GM18505 (cell line): ENCODE data around the gene ODAD3.
"Not testable (repeated sequence)": the region's sequence is repeated elsewhere in the genome, so short reads cannot be mapped to it uniquely, and the experiment has no call there.

Experiments
- ATAC-seq: cut with Tn5 transposase; IDR thresholded peaks from one replicate; pipeline ENCODE4 v1.9.1; 2021; ENCODE audit not compliant: unreplicated experiment
- POLR2A ChIP-seq: IDR thresholded peaks from 4 replicates; pipeline ENCODE4 v1.6.1; 2011; ENCODE audit warnings: borderline replicate concordance; ENCODE audit not compliant: insufficient read depth, insufficient read length; ENCODE audit errors: extremely low read depth

Gene ODAD3

GRCh38 chr19:11435057-11435832 lies at the start of gene ODAD3, which contains the start of gene PRKCSH:
ODAD3 (minus strand) TSS chr19:11435121; CDS start chr19:11435016, 105 bp downstream.
PRKCSH (plus strand) TSS chr19:11435635; CDS start chr19:11436118, 483 bp downstream.
- ATAC-seq = peak; percentile 84
- peak; percentile 82 for TF ChIP-seq POLR2A

- no peak for ATAC-seq
- no peak for TF ChIP-seq POLR2A
Measured at GRCh38 chr19:11483366-11484111, 48.6 kb upstream of the ODAD3 start.

GRCh38 chr19:11482384-11483050 lies 47.6 kb upstream of the ODAD3 start:
- peak; percentile 32 for TF ChIP-seq POLR2A
- ATAC-seq = peak; percentile 60

GRCh38 chr19:11481534-11482383 lies 46.8 kb upstream of the ODAD3 start:
- no peak for TF ChIP-seq POLR2A
- ATAC-seq = peak; percentile 54

- TF ChIP-seq POLR2A = no peak
- no peak for ATAC-seq
Measured at GRCh38 chr19:11480715-11481533, 46.0 kb upstream of the ODAD3 start, which contains the start of gene ELAVL3. ELAVL3 (minus strand) TSS chr19:11481046; CDS start chr19:11480608, 438 bp downstream.

GRCh38 chr19:11479898-11480714 lies 45.2 kb upstream of the ODAD3 start:
- no peak for ATAC-seq
- TF ChIP-seq POLR2A = no peak

- TF ChIP-seq POLR2A = no peak
- ATAC-seq = no peak
Measured at GRCh38 chr19:11479090-11479897, 44.4 kb upstream of the ODAD3 start.

- no peak for ATAC-seq
- TF ChIP-seq POLR2A = no peak
Measured at GRCh38 chr19:11478167-11479089, 43.5 kb upstream of the ODAD3 start.

GRCh38 chr19:11475861-11476260 lies 40.9 kb upstream of the ODAD3 start:
- ATAC-seq = no peak
- no peak for TF ChIP-seq POLR2A

GRCh38 chr19:11475343-11475742 lies 40.4 kb upstream of the ODAD3 start:
- not testable (repeated sequence) for ATAC-seq

- no peak for TF ChIP-seq POLR2A
- no peak for ATAC-seq
Measured at GRCh38 chr19:11473725-11474124, 38.8 kb upstream of the ODAD3 start.

- not testable (repeated sequence) for ATAC-seq
Measured at GRCh38 chr19:11468266-11468845, 33.4 kb upstream of the ODAD3 start.
